GM12874 (cell line): ENCODE results near the gene MAP2.

Experiments
- TF ChIP-seq, protein P1 (sequence below): IDR thresholded peaks from 2 replicates; pipeline ENCODE4 v1.5.1; 2011; ENCODE audit warnings: low read depth, mild to moderate bottlenecking, control low read depth, low read length, moderate library complexity; ENCODE audit not compliant: insufficient read depth

MAP2 gene

DNA sequence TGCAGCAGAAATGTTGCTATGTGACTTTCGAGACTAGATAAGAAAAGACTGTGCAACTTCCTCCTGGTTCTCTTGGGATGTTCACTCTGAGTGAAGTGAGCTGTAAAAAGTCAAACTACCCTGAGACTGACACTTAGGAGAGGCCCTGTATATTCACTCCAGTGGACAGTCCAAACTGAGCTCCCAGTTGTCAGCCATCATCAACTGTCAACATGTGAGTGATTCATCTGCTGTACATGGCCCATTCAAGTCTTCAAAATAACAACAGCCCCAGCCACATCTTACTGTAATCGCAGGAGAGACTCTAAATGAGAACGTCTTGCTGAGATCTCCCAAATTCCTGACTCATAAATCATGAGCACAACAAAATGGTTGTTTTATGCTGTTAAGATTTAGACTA, 339.3 kb downstream of the MAP2 start:
- TF ChIP-seq, protein P1, sequence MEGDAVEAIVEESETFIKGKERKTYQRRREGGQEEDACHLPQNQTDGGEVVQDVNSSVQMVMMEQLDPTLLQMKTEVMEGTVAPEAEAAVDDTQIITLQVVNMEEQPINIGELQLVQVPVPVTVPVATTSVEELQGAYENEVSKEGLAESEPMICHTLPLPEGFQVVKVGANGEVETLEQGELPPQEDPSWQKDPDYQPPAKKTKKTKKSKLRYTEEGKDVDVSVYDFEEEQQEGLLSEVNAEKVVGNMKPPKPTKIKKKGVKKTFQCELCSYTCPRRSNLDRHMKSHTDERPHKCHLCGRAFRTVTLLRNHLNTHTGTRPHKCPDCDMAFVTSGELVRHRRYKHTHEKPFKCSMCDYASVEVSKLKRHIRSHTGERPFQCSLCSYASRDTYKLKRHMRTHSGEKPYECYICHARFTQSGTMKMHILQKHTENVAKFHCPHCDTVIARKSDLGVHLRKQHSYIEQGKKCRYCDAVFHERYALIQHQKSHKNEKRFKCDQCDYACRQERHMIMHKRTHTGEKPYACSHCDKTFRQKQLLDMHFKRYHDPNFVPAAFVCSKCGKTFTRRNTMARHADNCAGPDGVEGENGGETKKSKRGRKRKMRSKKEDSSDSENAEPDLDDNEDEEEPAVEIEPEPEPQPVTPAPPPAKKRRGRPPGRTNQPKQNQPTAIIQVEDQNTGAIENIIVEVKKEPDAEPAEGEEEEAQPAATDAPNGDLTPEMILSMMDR: no peak

DNA sequence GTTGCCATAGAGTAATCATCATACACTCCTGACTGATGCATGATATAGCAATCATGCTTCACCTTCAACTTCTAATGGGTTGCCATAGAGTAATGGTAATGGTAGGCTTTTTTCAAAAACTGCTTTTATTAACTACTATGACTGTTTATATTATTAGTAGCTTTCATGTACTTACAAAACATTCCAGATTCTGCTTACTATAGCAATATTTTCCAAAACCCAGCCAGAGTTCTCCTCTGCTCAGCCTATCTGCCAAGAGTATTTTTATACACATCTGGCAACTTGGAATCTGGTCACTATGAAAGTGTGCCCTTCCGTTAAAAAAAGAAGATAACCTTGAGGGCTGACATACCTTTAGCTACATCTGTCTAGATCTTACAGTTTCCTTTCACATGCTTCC, 342.8 kb downstream of the MAP2 start:
- TF ChIP-seq, protein P1: no peak

DNA sequence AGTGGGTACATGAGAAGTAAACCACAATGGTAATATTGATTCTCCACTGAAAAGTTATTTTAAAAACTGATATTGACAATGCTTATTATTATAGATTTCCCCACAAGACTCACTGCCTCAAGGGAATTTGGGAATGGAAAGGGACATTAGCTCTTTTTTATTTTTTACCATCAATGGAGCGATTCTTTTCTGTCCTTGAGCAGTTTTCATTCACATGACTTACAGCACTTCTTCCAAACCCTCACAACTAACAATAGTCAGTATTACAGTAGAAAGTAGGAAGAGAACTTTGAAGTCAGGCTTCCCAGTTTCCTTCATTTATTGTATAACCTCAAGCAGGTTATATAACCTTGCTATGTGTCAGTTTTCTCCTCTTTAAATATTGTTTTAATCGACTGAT, 343.5 kb downstream of the MAP2 start:
- TF ChIP-seq, protein P1: no peak

DNA sequence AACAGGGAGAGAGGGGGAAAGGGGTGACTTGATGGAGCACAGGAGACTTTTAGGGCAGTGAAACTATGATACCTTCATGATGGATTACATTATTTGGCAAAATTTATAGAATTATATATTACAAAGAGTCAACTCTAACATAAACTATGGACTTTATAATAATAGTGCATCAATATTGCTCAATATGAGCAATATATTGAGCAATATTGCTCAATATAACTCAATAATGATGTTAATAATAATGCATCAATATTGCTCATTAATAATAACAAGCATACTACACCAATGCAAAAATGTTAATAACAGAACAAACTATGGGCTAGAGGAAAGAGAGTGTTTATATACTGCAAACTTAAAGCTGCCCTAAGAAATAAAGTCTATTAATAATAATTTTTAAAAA, 344.7 kb downstream of the MAP2 start:
- TF ChIP-seq, protein P1: no peak

DNA sequence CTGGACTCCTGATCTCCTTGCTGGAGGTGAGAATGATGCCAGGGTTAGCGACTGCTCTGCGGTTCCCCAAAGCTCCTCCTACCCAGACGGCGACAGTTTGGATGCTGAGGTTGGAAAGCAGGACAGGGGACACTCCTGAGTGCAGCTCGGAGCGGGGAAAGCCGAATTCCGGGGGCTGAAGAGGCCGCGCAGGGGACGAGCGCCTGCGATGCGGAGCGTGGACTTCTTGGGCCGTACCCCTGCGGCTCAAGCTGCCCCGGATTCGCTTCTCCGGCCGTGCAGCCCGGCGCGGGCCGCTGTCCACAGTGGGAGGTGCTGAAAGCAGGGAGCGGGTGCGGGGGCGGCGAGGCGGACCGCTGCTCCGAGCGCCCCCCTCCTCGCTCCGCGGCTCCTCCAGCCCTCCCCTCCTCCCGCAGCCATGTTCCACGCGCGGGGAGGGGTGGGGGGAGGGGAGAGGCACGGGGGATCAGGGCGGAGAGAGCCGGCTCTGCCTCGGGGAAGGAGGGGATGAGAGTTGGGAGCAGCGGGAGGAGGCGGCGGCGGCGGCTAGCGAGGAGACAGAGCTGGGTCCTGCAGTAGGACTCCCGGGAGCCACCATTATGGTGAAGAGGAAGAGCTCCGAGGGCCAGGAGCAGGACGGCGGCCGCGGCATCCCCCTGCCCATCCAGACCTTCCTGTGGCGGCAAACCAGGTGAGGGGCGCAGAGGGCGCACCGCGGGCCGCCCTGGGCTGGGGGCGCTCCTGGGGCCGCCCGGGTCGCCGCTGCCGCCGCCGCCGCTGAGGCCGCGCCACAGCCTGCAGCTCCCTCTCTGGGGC, 347.8 kb downstream of the MAP2 start, which contains the start of gene UNC80:
UNC80 (plus strand) TSS at position 359 of the 816 bp plus-strand sequence; CDS start at position 600, 241 bp downstream.
- TF ChIP-seq, protein P1: no peak

DNA sequence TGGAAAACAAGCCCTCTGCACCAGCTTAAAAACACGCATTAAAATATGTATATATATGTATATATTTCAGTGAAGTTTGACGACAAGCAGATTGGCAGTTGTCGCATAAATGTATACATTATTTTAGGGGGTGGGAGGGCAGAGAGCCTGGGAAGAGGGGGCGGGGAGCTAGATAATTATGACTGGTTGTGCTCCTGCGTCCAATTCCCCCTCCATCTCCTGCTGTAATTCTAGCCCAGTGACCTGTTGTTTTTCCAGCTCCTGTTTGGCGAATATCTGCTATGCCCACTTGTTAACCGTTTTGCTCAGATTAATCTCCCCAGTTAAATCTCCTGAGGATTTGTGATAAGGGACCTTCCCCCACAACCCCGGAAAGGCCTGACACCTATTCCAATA, 348.4 kb downstream of the MAP2 start:
- TF ChIP-seq, protein P1: no peak

DNA sequence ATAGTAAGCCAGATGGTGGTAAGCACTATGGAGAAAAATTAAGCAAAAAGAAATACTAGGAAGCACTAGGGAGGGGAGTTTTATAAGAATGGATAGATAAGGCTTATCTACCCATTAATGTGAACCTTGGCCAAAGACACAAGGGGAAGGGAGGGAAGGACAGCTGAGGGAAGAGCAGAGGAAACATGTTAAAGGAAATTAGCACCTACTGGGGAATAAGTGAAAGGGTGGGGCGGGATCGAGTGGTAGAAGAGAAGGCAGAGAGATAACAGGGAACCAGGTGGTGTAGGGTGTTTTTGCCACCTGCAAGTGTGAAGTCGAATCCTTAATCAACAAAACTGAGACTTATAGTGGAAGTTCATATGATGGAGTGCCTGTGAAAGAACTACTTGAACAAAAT, 349.5 kb downstream of the MAP2 start:
- TF ChIP-seq, protein P1: no peak
